ENCODE results near the gene CYP19A1.
"Not testable (repeated sequence)": the region's sequence is repeated elsewhere in the genome, so short reads cannot be mapped to it uniquely, and the experiment has no call there.

Gene CYP19A1

GRCh38 chr15:51288143-51289065, 50.0 kb downstream of the CYP19A1 start:
- DNase-seq = no peak

GRCh38 chr15:51286816-51287215, 51.6 kb downstream of the CYP19A1 start:
- DNase-seq = no peak

- no peak for DNase-seq
Observed at GRCh38 chr15:51285399-51285798, 53.0 kb downstream of the CYP19A1 start.

GRCh38 chr15:51284871-51285270, 53.5 kb downstream of the CYP19A1 start:
- DNase-seq = no peak

GRCh38 chr15:51283026-51283425, 55.4 kb downstream of the CYP19A1 start:
- no peak for DNase-seq

GRCh38 chr15:51282241-51282640, 56.2 kb downstream of the CYP19A1 start:
- DNase-seq = not testable (repeated sequence)

GRCh38 chr15:51281368-51281967, 56.9 kb downstream of the CYP19A1 start:
- DNase-seq = no peak

GRCh38 chr15:51280838-51281237, 57.6 kb downstream of the CYP19A1 start:
- no peak for DNase-seq

- no peak for DNase-seq
Observed at GRCh38 chr15:51279391-51279790, 59.0 kb downstream of the CYP19A1 start.

- no peak for DNase-seq
Observed at GRCh38 chr15:51277101-51277500, 61.3 kb downstream of the CYP19A1 start.

- DNase-seq = no peak
Observed at GRCh38 chr15:51274956-51275355, 63.4 kb downstream of the CYP19A1 start.

- DNase-seq = no peak
Observed at GRCh38 chr15:51270706-51271105, 67.7 kb downstream of the CYP19A1 start.

- no peak for DNase-seq
Observed at GRCh38 chr15:51269496-51269895, 68.9 kb downstream of the CYP19A1 start.

GRCh38 chr15:51267703-51268083, 70.7 kb downstream of the CYP19A1 start:
- no peak for DNase-seq

- DNase-seq = no peak
Observed at GRCh38 chr15:51267051-51267702, 71.2 kb downstream of the CYP19A1 start.

- no peak for DNase-seq
Observed at GRCh38 chr15:51266656-51267050, 71.7 kb downstream of the CYP19A1 start.

GRCh38 chr15:51265037-51265555, 73.3 kb downstream of the CYP19A1 start:
- no peak for DNase-seq

- DNase-seq = no peak
Observed at GRCh38 chr15:51263726-51264125, 74.7 kb downstream of the CYP19A1 start.

GRCh38 chr15:51263116-51263515, 75.3 kb downstream of the CYP19A1 start:
- no peak for DNase-seq

GRCh38 chr15:51262463-51262862, 75.9 kb downstream of the CYP19A1 start:
- DNase-seq = no peak

GRCh38 chr15:51261113-51261512, 77.3 kb downstream of the CYP19A1 start:
- DNase-seq = not testable (repeated sequence)

- DNase-seq = no peak
Observed at GRCh38 chr15:51260202-51260601, 78.2 kb downstream of the CYP19A1 start.

GRCh38 chr15:51255533-51255932, 82.9 kb downstream of the CYP19A1 start:
- no peak for DNase-seq

- DNase-seq = no peak
Observed at GRCh38 chr15:51253366-51253765, 85.0 kb downstream of the CYP19A1 start.

All from activated CD8-positive, alpha-beta memory T cell treated with anti-CD3 and anti-CD28 coated beads, Interleukin-2, amount 50 U/mL, for 4 hours (primary cell).